ENCODE data around the gene ALK. TPM values are rescaled to one million over a fixed set of nuclear protein-coding genes. Genes with fewer than 3 reads are reported as not detected.

ALK gene
- polyA plus RNA-seq, 1 of the 3 experiments (the other 2 are of a cell fraction) = 0.30 TPM

DNA sequence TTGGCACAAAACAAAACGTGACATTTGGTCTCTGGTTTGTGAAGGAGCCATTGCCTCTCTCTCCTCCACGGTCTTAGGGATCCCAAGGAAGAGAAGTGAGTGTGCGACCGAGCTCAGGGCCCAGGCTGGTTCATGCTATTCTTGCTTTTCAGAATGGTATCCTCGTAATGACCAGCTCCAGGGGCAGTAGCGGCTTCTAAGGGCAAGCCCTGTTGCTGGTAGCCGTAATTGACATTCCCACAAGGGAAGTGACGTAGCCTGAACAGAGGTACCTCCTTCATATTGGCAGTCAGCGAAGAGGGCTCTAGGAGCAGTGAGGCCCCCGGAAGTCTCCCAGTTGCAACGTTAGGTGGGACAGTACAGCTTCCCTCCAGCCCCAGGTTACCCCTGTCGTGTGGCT, 728.3 kb downstream of the ALK start:
- H3K36me3 ChIP-seq (replicated peaks in 1 of 2; ENCODE audit: control insufficient read depth in 1 of 2, insufficient read depth in 2 of 2, low read length in 1 of 2) = peaks cover 0 to 38% of the 10 kb centered on the region in 2 experiments
- H2AFZ ChIP-seq (ENCODE audit: low read depth) = no peak overlapping the region
- H3K4me1 ChIP-seq (ENCODE audit: control insufficient read depth in 1 of 2, insufficient read depth in 2 of 2, low read depth in 1 of 2, low read length in 1 of 2) = peaks cover 0 to 13% of the 10 kb centered on the region in 2 experiments; a peak in 2 of 4 replicates
- H3K4me2 ChIP-seq = no peak overlapping the region
- H3K79me2 ChIP-seq (ENCODE audit: insufficient read depth) = no peaks in the 10 kb centered on the region
- DNase-seq = no peak
- no peak overlapping the region for H3K4me3 ChIP-seq (ENCODE audit: low read depth in 2 of 2, low read length in 1 of 2)
- H3K9me3 ChIP-seq = no peaks in the 10 kb centered on the region
- 94% methylated on average over 12 of the region's 12 CpGs for WGBS (ENCODE audit: low lambda C conversion rate)
- no peaks in the 10 kb centered on the region for H3K27me3 ChIP-seq (ENCODE audit: insufficient read depth)
- TF ChIP-seq EZH2phosphoT487 (IDR thresholded peaks at IDR 0.05; ENCODE audit: borderline replicate concordance, low read depth) (no peak), USF2 (IDR thresholded peaks at IDR 0.05; ENCODE audit: borderline replicate concordance, low read depth, low read length) (no peak), YY1 (IDR thresholded peaks at IDR 0.05; ENCODE audit: low read depth) (no peak)
- no peak overlapping the region for H3K9ac ChIP-seq
- no peaks in the 10 kb centered on the region for H3F3A ChIP-seq (replicated peaks; ENCODE audit: insufficient read depth)
- no peaks in the 10 kb centered on the region for H4K20me1 ChIP-seq (ENCODE audit: insufficient read depth)
- no peaks in the 10 kb centered on the region for H3K9me2 ChIP-seq
- H3K27ac ChIP-seq (ENCODE audit: low read depth in 2 of 2, low read length in 1 of 2) = no peak overlapping the region
- CTCF ChIA-PET = interaction anchor here (1.7 to 4.3 kb wide), 2 partner anchors 9 to 234 kb away, joined by 5 to 21 read pairs; no protein-coding TSS in a partner anchor
- POLR2A ChIA-PET = interaction anchor here (0.6 kb wide), 1 partner anchor 426 kb away, joined by 5 read pairs; no protein-coding TSS in a partner anchor

DNA sequence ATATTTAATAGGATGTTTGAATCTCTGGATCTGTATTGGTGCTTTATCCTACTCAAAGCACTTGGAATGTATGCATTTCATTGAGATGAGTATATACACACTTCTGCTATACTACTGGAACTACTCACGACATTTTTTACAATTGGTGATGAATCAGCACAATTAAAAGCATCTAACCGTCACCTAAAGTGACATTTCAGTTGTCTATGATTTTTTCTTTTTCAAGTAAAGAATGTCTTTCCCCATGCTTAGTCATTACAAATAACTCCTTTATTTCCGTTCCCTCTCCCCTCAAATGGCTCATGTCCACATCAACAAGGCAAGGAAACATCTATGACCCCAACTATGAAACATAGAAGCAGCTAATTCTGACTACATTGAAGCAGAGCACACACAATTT, 728.9 kb downstream of the ALK start:
- H3F3A ChIP-seq (replicated peaks; ENCODE audit: insufficient read depth) = no peaks in the 10 kb centered on the region
- H3K36me3 ChIP-seq (replicated peaks in 1 of 2; ENCODE audit: control insufficient read depth in 1 of 2, insufficient read depth in 2 of 2, low read length in 1 of 2) = peaks cover 0 to 38% of the 10 kb centered on the region in 2 experiments
- no peaks in the 10 kb centered on the region for H3K27me3 ChIP-seq (ENCODE audit: insufficient read depth)
- peaks cover 0 to 12% of the 10 kb centered on the region in 2 experiments; a peak in 2 of 4 replicates for H3K4me1 ChIP-seq (ENCODE audit: control insufficient read depth in 1 of 2, insufficient read depth in 2 of 2, low read depth in 1 of 2, low read length in 1 of 2)
- H3K4me2 ChIP-seq = no peak overlapping the region
- no peaks in the 10 kb centered on the region for H4K20me1 ChIP-seq (ENCODE audit: insufficient read depth)
- 79% methylated on average over 3 of the region's 3 CpGs for WGBS (ENCODE audit: low lambda C conversion rate)
- no peak for TF ChIP-seq TAF1 (IDR thresholded peaks at IDR 0.05; ENCODE audit: borderline replicate concordance, low read depth, low read length)
- TF ChIP-seq, protein P1, sequence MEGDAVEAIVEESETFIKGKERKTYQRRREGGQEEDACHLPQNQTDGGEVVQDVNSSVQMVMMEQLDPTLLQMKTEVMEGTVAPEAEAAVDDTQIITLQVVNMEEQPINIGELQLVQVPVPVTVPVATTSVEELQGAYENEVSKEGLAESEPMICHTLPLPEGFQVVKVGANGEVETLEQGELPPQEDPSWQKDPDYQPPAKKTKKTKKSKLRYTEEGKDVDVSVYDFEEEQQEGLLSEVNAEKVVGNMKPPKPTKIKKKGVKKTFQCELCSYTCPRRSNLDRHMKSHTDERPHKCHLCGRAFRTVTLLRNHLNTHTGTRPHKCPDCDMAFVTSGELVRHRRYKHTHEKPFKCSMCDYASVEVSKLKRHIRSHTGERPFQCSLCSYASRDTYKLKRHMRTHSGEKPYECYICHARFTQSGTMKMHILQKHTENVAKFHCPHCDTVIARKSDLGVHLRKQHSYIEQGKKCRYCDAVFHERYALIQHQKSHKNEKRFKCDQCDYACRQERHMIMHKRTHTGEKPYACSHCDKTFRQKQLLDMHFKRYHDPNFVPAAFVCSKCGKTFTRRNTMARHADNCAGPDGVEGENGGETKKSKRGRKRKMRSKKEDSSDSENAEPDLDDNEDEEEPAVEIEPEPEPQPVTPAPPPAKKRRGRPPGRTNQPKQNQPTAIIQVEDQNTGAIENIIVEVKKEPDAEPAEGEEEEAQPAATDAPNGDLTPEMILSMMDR (IDR thresholded peaks at IDR 0.05) = no peak
- TF ChIP-seq EP300 (IDR thresholded peaks at IDR 0.05; ENCODE audit: borderline replicate concordance in 1 of 2, low read depth in 1 of 2, low read length in 1 of 2) = no peak
- TF ChIP-seq SMC3 (IDR thresholded peaks at IDR 0.05; ENCODE audit: low read depth, low read length) = no peak
- no peak for TF ChIP-seq TCF12 (IDR thresholded peaks at IDR 0.05)
- no peak for TF ChIP-seq ELF1 (IDR thresholded peaks at IDR 0.05)
- no peak overlapping the region for H3K27ac ChIP-seq (ENCODE audit: low read depth in 2 of 2, low read length in 1 of 2)
- H3K9ac ChIP-seq = no peak overlapping the region
- CTCF ChIA-PET = interaction anchor here (1.7 to 4.3 kb wide), 2 partner anchors 9 to 234 kb away, joined by 5 to 21 read pairs; no protein-coding TSS in a partner anchor
- H2AFZ ChIP-seq (ENCODE audit: low read depth) = no peak overlapping the region
- POLR2A ChIA-PET = no interaction called here
- no peak for DNase-seq
- no peaks in the 10 kb centered on the region for H3K9me2 ChIP-seq
- no peaks in the 10 kb centered on the region for H3K9me3 ChIP-seq
- H3K79me2 ChIP-seq (ENCODE audit: insufficient read depth) = no peaks in the 10 kb centered on the region
- H3K4me3 ChIP-seq (ENCODE audit: low read depth in 2 of 2, low read length in 1 of 2) = no peak overlapping the region
